Measurements from ENCODE around the gene KRTAP1-1.

KRTAP1-1 gene

DNA sequence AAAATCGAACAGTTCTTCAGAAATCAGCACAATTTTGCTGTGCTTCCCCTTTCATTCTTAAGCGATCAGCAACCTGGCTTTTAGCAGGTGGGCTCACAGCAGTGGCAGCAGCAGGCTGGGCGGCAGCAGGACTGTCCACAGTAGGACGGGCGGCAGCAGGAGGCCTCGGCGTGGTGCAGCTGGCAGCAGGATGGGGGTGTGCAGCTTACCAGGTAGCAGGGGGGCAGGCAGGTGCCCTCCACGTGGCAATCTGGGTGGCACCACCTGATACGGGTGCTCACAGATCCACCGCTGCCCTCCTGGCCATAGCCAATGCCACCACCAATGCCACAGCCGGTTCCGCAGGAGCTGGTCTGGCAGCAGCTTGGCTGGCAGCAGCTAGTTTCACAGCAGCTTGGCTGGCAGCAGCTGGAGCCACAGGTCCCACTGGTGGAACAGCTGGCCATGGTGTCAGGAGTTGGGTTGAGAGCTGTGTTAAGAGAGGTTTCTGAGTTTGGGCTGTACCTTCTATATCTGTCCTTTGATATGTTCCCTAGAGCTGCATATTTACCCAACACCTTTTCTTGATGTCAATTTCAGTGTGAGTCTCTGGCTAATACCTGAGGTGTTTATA lies 11.5 kb downstream of the KRTAP1-1 start, which contains the start of gene KRTAP1-4:
Gene KRTAP1-4, minus strand, starts transcription at position 563 of the 613 bp plus-strand sequence. Its CDS starts 117 bp downstream, at position 446.
- Histone ChIP-seq H4K20me1 (no peaks in the 10 kb centered on the region), H3K9me3 (no peaks in the 10 kb centered on the region), H3K36me3 (no peaks in the 10 kb centered on the region), H3K27me3 (no peaks in the 10 kb centered on the region), H3K9ac (no peak within 1 kb of the TSS), H3K27ac (no peak within 1 kb of the TSS), H3K4me2 (no peak within 1 kb of the TSS), H3K4me3 (no peak within 1 kb of the TSS), H3K4me1 (no peaks in the 10 kb centered on the region)
- no peak for TF ChIP-seq Cebpa-rat (IDR thresholded peaks at IDR 0.05)

- no peak within 1 kb of the TSS for H3K27ac ChIP-seq
- no peak within 1 kb of the TSS for H3K9ac ChIP-seq
- H4K20me1 ChIP-seq, result no peaks in the 10 kb centered on the region
- H3K9me3 ChIP-seq, result no peaks in the 10 kb centered on the region
- no peak within 1 kb of the TSS for H3K4me2 ChIP-seq
- no peak for TF ChIP-seq Cebpa-rat (IDR thresholded peaks at IDR 0.05)
- no peak within 1 kb of the TSS for H3K4me3 ChIP-seq
- no peaks in the 10 kb centered on the region for H3K4me1 ChIP-seq
- H3K36me3 ChIP-seq, result no peaks in the 10 kb centered on the region
- H3K27me3 ChIP-seq, result no peaks in the 10 kb centered on the region
Observed at GRCh38 chr17:41026715-41027471, 14.4 kb downstream of the KRTAP1-1 start, which contains the start of gene KRTAP1-5. TSS of gene KRTAP1-5 (minus strand) at chr17:41027208. CDS start at chr17:41027155, 53 bp downstream.

DNA sequence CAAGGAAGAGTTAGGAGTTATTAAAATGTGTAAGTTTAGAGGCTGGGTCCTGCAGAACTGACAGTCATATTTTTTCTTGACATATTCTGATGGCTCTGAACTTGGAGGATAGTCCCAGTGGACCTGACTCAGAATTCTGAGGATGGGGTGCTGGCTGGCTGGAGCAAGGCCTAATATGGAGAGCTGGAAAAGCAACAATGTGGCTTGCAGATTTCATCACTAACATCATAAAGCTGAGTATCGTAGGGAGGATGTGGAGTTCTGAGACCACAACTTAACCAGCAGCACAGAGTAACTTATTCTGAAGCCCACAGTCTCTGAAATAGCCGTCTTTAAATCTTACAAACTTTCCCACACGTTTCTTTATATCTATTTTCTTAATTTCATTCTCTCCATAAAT lies 16.6 kb downstream of the KRTAP1-1 start:
- H3K9me3 ChIP-seq, result 0 out of 2 replicates have a peak, but pooled peaks cover 6% of the 10 kb centered on the region
- TF ChIP-seq Cebpa-rat (IDR thresholded peaks at IDR 0.05), result no peak
- H3K4me2 ChIP-seq, result no peak overlapping the region
- H3K27ac ChIP-seq, result no peak overlapping the region
- no peaks in the 10 kb centered on the region for H3K27me3 ChIP-seq
- H3K4me3 ChIP-seq, result no peak overlapping the region
- H3K4me1 ChIP-seq, result no peaks in the 10 kb centered on the region
- H3K9ac ChIP-seq, result no peak overlapping the region
- H4K20me1 ChIP-seq, result no peaks in the 10 kb centered on the region
- H3K36me3 ChIP-seq, result no peaks in the 10 kb centered on the region

GRCh38 chr17:41020336-41020735 lies 20.9 kb downstream of the KRTAP1-1 start:
- no peak overlapping the region for H3K4me3 ChIP-seq
- no peaks in the 10 kb centered on the region for H3K4me1 ChIP-seq
- H3K9me3 ChIP-seq, result 0 out of 2 replicates have a peak, but pooled peaks cover 6% of the 10 kb centered on the region
- H3K27me3 ChIP-seq, result no peaks in the 10 kb centered on the region
- H4K20me1 ChIP-seq, result no peaks in the 10 kb centered on the region
- H3K9ac ChIP-seq, result no peak overlapping the region
- H3K27ac ChIP-seq, result no peak overlapping the region
- H3K36me3 ChIP-seq, result no peaks in the 10 kb centered on the region
- no peak overlapping the region for H3K4me2 ChIP-seq
- TF ChIP-seq Cebpa-rat (IDR thresholded peaks at IDR 0.05), result no peak

DNA sequence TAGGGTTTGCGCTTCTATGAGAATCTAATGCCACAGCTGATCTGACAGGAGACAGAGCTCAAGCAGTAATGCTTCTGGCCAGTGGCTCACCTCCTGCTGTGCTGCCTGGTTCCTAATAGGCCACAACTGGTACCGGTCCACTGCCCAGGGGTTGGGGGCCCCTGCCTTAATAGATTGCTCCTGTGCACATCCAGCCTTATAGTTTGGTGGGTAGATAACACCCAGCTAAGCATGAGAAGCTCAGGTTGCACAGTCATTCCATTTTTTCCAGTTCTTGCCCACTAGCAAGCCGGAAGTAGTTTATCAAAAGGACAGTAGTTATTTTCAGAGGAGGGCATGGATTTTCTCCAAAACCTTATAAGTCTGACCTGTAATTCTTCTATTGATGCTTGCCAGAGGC lies 21.8 kb downstream of the KRTAP1-1 start:
- no peaks in the 10 kb centered on the region for H3K4me1 ChIP-seq
- H3K36me3 ChIP-seq, result no peaks in the 10 kb centered on the region
- TF ChIP-seq Cebpa-rat (IDR thresholded peaks at IDR 0.05), result no peak
- no peak overlapping the region for H3K4me2 ChIP-seq
- H3K9ac ChIP-seq, result no peak overlapping the region
- no peak overlapping the region for H3K4me3 ChIP-seq
- no peaks in the 10 kb centered on the region for H4K20me1 ChIP-seq
- no peaks in the 10 kb centered on the region for H3K27me3 ChIP-seq
- H3K9me3 ChIP-seq, result 0 out of 2 replicates have a peak, but pooled peaks cover 6% of the 10 kb centered on the region
- H3K27ac ChIP-seq, result no peak overlapping the region

DNA sequence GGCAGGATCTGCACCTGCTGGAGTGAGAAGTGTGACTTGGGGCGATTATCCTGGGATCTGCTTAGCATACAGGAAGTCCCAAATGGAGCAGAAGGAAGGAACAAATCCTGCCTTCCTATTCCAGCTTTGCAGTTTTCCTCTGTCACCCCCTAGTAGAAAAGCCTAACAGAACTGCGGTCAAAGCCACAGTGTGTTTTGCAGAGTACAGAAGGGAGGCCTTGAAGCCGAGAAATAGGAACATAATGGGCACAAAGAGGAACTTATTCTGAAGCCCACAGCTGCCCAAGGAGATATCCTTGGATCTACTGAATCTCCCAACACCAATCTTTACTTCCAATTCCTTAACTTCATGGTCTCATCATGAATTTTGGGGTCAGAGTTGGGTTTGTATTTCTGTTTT lies 22.7 kb downstream of the KRTAP1-1 start:
- Histone ChIP-seq H3K4me3 (no peak overlapping the region), H3K9ac (no peak overlapping the region), H3K36me3 (no peaks in the 10 kb centered on the region), H3K27me3 (no peaks in the 10 kb centered on the region), H3K27ac (no peak overlapping the region), H3K4me1 (no peaks in the 10 kb centered on the region), H3K4me2 (no peak overlapping the region), H4K20me1 (no peaks in the 10 kb centered on the region), H3K9me3 (0 out of 2 replicates have a peak, but pooled peaks cover 6% of the 10 kb centered on the region)
- TF ChIP-seq Cebpa-rat (IDR thresholded peaks at IDR 0.05), result no peak

GRCh38 chr17:41016578-41017215 lies 24.6 kb downstream of the KRTAP1-1 start:
- 0 out of 2 replicates have a peak, but pooled peaks cover 6% of the 10 kb centered on the region for H3K9me3 ChIP-seq
- no peak for TF ChIP-seq Cebpa-rat (IDR thresholded peaks at IDR 0.05)
- no peak overlapping the region for H3K4me2 ChIP-seq
- H3K9ac ChIP-seq, result no peak overlapping the region
- H3K27ac ChIP-seq, result no peak overlapping the region
- no peaks in the 10 kb centered on the region for H4K20me1 ChIP-seq
- H3K4me1 ChIP-seq, result no peaks in the 10 kb centered on the region
- no peaks in the 10 kb centered on the region for H3K36me3 ChIP-seq
- no peaks in the 10 kb centered on the region for H3K27me3 ChIP-seq
- no peak overlapping the region for H3K4me3 ChIP-seq

- Histone ChIP-seq H3K9me3 (no peaks in the 10 kb centered on the region), H4K20me1 (no peaks in the 10 kb centered on the region), H3K4me3 (no peak overlapping the region), H3K36me3 (no peaks in the 10 kb centered on the region), H3K27ac (no peak overlapping the region), H3K4me2 (no peak overlapping the region), H3K27me3 (no peaks in the 10 kb centered on the region), H3K9ac (no peak overlapping the region), H3K4me1 (no peaks in the 10 kb centered on the region)
- TF ChIP-seq Cebpa-rat (IDR thresholded peaks at IDR 0.05), result no peak
Observed at GRCh38 chr17:41015454-41015853, 25.8 kb downstream of the KRTAP1-1 start.

- Histone ChIP-seq H3K9ac (no peak overlapping the region), H3K27ac (no peak overlapping the region), H3K36me3 (no peaks in the 10 kb centered on the region), H3K4me2 (no peak overlapping the region), H3K27me3 (no peaks in the 10 kb centered on the region), H3K4me3 (no peak overlapping the region), H3K9me3 (no peaks in the 10 kb centered on the region), H3K4me1 (no peaks in the 10 kb centered on the region), H4K20me1 (no peaks in the 10 kb centered on the region)
- TF ChIP-seq Cebpa-rat (IDR thresholded peaks at IDR 0.05), result no peak
Observed at GRCh38 chr17:41013606-41014005, 27.6 kb downstream of the KRTAP1-1 start.

- no peak overlapping the region for H3K4me2 ChIP-seq
- H3K27ac ChIP-seq, result no peak overlapping the region
- no peak overlapping the region for H3K4me3 ChIP-seq
Observed at GRCh38 chr17:41013181-41013580, 28.1 kb downstream of the KRTAP1-1 start.

More at GRCh38 chr17:41013181-41013580, 28.1 kb downstream of the KRTAP1-1 start:
- TF ChIP-seq Cebpa-rat (IDR thresholded peaks at IDR 0.05), result no peak
- no peaks in the 10 kb centered on the region for H3K36me3 ChIP-seq
- H4K20me1 ChIP-seq, result no peaks in the 10 kb centered on the region
- no peaks in the 10 kb centered on the region for H3K9me3 ChIP-seq
- H3K4me1 ChIP-seq, result no peaks in the 10 kb centered on the region
- no peaks in the 10 kb centered on the region for H3K27me3 ChIP-seq
- no peak overlapping the region for H3K9ac ChIP-seq

Data from BLaER1 (cell line).